Transverse colon (tissue), 4 donors: Measurements from ENCODE around the gene TFEB.

Experiments used
- CTCF ChIP-seq, 5 experiments: fragments of 200-600 bp in 3 of 5; fragments of 450-650 bp in 2 of 5; sonication (generic) in 3 of 5; IDR thresholded peaks; 1 replicate in 2 of 5; 2 replicates in 3 of 5; pipeline ENCODE4 v1.5.1; 2016 to 2017; ENCODE audit warnings: antibody characterized with exemption in 5 of 5, inconsistent platforms in 3 of 5, mild to moderate bottlenecking in 2 of 5, moderate library complexity in 1 of 5
- EP300 ChIP-seq: sonication (generic); formaldehyde crosslinking; IDR thresholded peaks from one replicate; pipeline ENCODE4 v1.6.1; 2017; ENCODE audit warnings: antibody characterized with exemption, low read depth
- POLR2A ChIP-seq: fragments of 450-650 bp; IDR thresholded peaks from one replicate; pipeline ENCODE4 v1.6.1; 2016; ENCODE audit warnings: antibody characterized with exemption, mild to moderate bottlenecking, moderate library complexity
- POLR2AphosphoS5 ChIP-seq, 3 donors: sonication (generic); formaldehyde crosslinking; IDR thresholded peaks; one replicate each; pipeline ENCODE4 v1.6.1; 2016; ENCODE audit warnings: antibody characterized with exemption in 3 of 3

- no peak for TF ChIP-seq EP300
- TF ChIP-seq CTCF (IDR thresholded peaks at IDR 0.05), result no peak
- no peak for TF ChIP-seq POLR2AphosphoS5 (IDR thresholded peaks at IDR 0.05)
- TF ChIP-seq POLR2A, result no peak
Measured at GRCh38 chr6:41777551-41778285, 42.3 kb upstream of the TFEB start.
